K562 (cell line): Measurements from ENCODE around the gene SVEP1.

Experiments
- MEF2D ChIP-seq: conservative IDR thresholded peaks from 2 replicates; pipeline ENCODE4 v1.6.1; 2016; ENCODE audit warnings: low read depth, missing genetic modification characterization, missing compliant biosample characterization
- NFRKB ChIP-seq: fragments of 450-650 bp; IDR thresholded peaks from 2 replicates; pipeline ENCODE4 v1.6.1; 2016; ENCODE audit warnings: low read depth
- NR1H2 ChIP-seq: sonication (generic); formaldehyde crosslinking; IDR thresholded peaks from 2 replicates; pipeline ENCODE4 v1.4.0; 2020; ENCODE audit warnings: mild to moderate bottlenecking, missing genetic modification reagents
- RB1 ChIP-seq: fragments of 450-650 bp; IDR thresholded peaks from 2 replicates; pipeline ENCODE4 v1.6.1; 2017; ENCODE audit warnings: low read depth, mild to moderate bottlenecking
- RFX5 ChIP-seq: IDR thresholded peaks from 2 replicates; pipeline ENCODE4 v1.6.1; 2011; ENCODE audit warnings: low read depth, mild to moderate bottlenecking, improper control_type of control experiment, low read length
- SMC3 ChIP-seq: conservative IDR thresholded peaks from 2 replicates; pipeline ENCODE4 v1.6.1; 2011; ENCODE audit warnings: low read depth, low read length, improper control_type of control experiment; ENCODE audit not compliant: insufficient read depth
- ZBTB33 ChIP-seq: sonication (generic); formaldehyde crosslinking; IDR thresholded peaks from 2 replicates; pipeline ENCODE4 v1.8.1; 2023; ENCODE audit warnings: mild to moderate bottlenecking, missing genetic modification reagents
- ZNF197 ChIP-seq: fragments of 200-800 bp; sonication (Bioruptor generic); IDR thresholded peaks from 2 replicates; pipeline ENCODE4 v1.6.1; 2016; ENCODE audit warnings: low read depth, missing genetic modification characterization, missing compliant biosample characterization

- TF ChIP-seq NR1H2 (CRISPR knock-in tag) (no peak), RB1 (no peak), RFX5 (no peak), ZBTB33 (CRISPR knock-in tag) (no peak), SMC3 (no peak), ZNF197 (CRISPR knock-in tag) (no peak), NFRKB (no peak), MEF2D (tag) (no peak)
These were observed 114.4 kb downstream of the SVEP1 start for GRCh38 chr9:110465190-110465589.
